Muscle layer of duodenum (tissue), 2 donors: Measurements from ENCODE around the gene TRIM34.
"Not testable (repeated sequence)": the region's sequence is repeated elsewhere in the genome, so short reads cannot be mapped to it uniquely, and the experiment has no call there.

Experiments used
- H3K27ac ChIP-seq: one replicate; pipeline ENCODE4 v1.7.0; 2013; ENCODE audit warnings: mild to moderate bottlenecking, low read length
- H3K27me3 ChIP-seq: one replicate; pipeline ENCODE4 v1.7.0; 2013; ENCODE audit warnings: low read depth, mild to moderate bottlenecking, control low read depth, low read length
- H3K36me3 ChIP-seq, 2 donors: one replicate each; pipeline ENCODE4 v1.7.0; 2013; ENCODE audit warnings: low read length in 2 of 2, control low read depth in 1 of 2, mild to moderate bottlenecking in 1 of 2; ENCODE audit not compliant: insufficient read depth in 2 of 2, control insufficient read depth in 1 of 2
- H3K4me1 ChIP-seq, 2 donors: one replicate each; pipeline ENCODE4 v1.7.0; 2013; ENCODE audit warnings: low read length in 2 of 2, mild to moderate bottlenecking in 2 of 2, control low read depth in 1 of 2, moderate library complexity in 1 of 2; ENCODE audit not compliant: insufficient read depth in 2 of 2, control insufficient read depth in 1 of 2
- H3K4me3 ChIP-seq, 2 donors: one replicate each; pipeline ENCODE4 v1.7.0; 2013; ENCODE audit warnings: low read length in 2 of 2, low read depth in 1 of 2, mild to moderate bottlenecking in 1 of 2
- H3K9me3 ChIP-seq, 2 donors: one replicate each; pipeline ENCODE4 v1.7.0; 2013; ENCODE audit warnings: low read length in 2 of 2, control low read depth in 1 of 2, mild to moderate bottlenecking in 1 of 2; ENCODE audit not compliant: control insufficient read depth in 1 of 2
- donor health status: healthy.

Gene TRIM34

GRCh38 chr11:5686426-5686825 is 61.6 kb downstream of the TRIM34 start:
- H3K4me1 ChIP-seq: peaks cover 0 to 14% of the 10 kb centered on the region in 2 donors

GRCh38 chr11:5688482-5688881 is 63.7 kb downstream of the TRIM34 start:
- H3K4me1 ChIP-seq: peaks cover 0 to 12% of the 10 kb centered on the region in 2 donors
- no peaks in the 10 kb centered on the region for H3K9me3 ChIP-seq
- peak overlapping the region; percentile 98 for H3K27ac ChIP-seq
- no peaks in the 10 kb centered on the region for H3K27me3 ChIP-seq
- no peaks in the 10 kb centered on the region for H3K36me3 ChIP-seq
- H3K4me3 ChIP-seq: no peak overlapping the region

More at GRCh38 chr11:5686426-5686825, 61.6 kb downstream of the TRIM34 start:
- Histone ChIP-seq H3K9me3 (no peaks in the 10 kb centered on the region), H3K36me3 (no peaks in the 10 kb centered on the region), H3K27ac (no peak overlapping the region), H3K27me3 (no peaks in the 10 kb centered on the region), H3K4me3 (no peak overlapping the region)

- Histone ChIP-seq H3K36me3 (no peaks in the 10 kb centered on the region), H3K4me3 (peak within 1 kb of the TSS; percentile 68 to 91), H3K9me3 (no peaks in the 10 kb centered on the region), H3K27ac (peak within 1 kb of the TSS; percentile 98), H3K27me3 (no peaks in the 10 kb centered on the region), H3K4me1 (peaks cover 0 to 12% of the 10 kb centered on the region in 2 donors)
Measured at GRCh38 chr11:5689551-5689983, 64.8 kb downstream of the TRIM34 start, which contains the start of gene TRIM22. TSS of gene TRIM22 (plus strand) at chr11:5689790. CDS start at chr11:5696233, 6,443 bp downstream.

- Histone ChIP-seq H3K36me3 (no peaks in the 10 kb centered on the region), H3K4me3 (peak overlapping the region; percentile 68 to 91), H3K4me1 (peaks cover 0 to 13% of the 10 kb centered on the region in 2 donors), H3K9me3 (no peaks in the 10 kb centered on the region), H3K27ac (peak overlapping the region; percentile 98), H3K27me3 (no peaks in the 10 kb centered on the region)
Measured at GRCh38 chr11:5690216-5690615, 65.4 kb downstream of the TRIM34 start.

GRCh38 chr11:5690736-5691135 is 65.9 kb downstream of the TRIM34 start:
- Histone ChIP-seq H3K27ac (peak overlapping the region; percentile 98), H3K27me3 (no peaks in the 10 kb centered on the region), H3K9me3 (no peaks in the 10 kb centered on the region), H3K4me1 (peaks cover 0 to 12% of the 10 kb centered on the region in 2 donors), H3K36me3 (no peaks in the 10 kb centered on the region), H3K4me3 (peak overlapping the region; percentile 68 to 91)

GRCh38 chr11:5691238-5691963 is 66.6 kb downstream of the TRIM34 start:
- Histone ChIP-seq H3K4me1 (peaks cover 0 to 12% of the 10 kb centered on the region in 2 donors), H3K27ac (peak overlapping the region; percentile 98), H3K4me3 (peak overlapping the region; percentile 68 to 91)
- not testable (repeated sequence) for H3K9me3 ChIP-seq, H3K36me3 ChIP-seq, H3K27me3 ChIP-seq

- Histone ChIP-seq H3K27ac (no peak overlapping the region), H3K36me3 (peaks cover 3 to 12% of the 10 kb centered on the region in 2 donors), H3K9me3 (no peaks in the 10 kb centered on the region), H3K4me3 (peak overlapping the region; percentile 68 to 91), H3K27me3 (no peaks in the 10 kb centered on the region), H3K4me1 (peaks cover 0 to 12% of the 10 kb centered on the region in 2 donors)
Measured at GRCh38 chr11:5691964-5692361, 67.2 kb downstream of the TRIM34 start.
